Epithelial cell of prostate (primary cell): ENCODE measurements around the gene EDRF1.

Experiments
- DNase-seq: peaks from one replicate; pipeline ENCODE4 v3.0.0-alpha.2; 2011; ENCODE audit warnings: low read depth, low spot score
- H3K27ac ChIP-seq: fragments of 450-650 bp; 2 replicates; pipeline ENCODE4 v1.5.1; 2017; ENCODE audit warnings: mild to moderate bottlenecking

Gene EDRF1

DNA sequence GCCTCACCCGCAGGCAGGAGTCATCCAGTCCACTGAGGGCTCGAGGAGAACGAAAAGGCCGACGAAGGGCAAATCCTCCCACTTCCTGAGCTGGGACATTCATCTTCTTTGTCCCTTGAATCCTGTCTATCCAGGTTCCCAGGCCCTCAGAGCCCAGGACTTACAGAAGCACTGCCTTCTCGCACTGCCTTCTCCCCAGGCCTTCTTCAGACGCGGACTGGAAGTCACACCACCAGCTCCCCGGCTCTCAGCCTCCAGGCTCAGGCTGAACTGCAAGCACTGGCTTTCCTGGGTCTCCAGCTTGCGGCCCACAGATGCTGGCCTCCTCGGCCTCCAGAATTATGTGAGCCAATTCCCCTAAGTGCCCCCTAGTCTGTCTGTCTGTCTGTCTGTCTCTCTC lies 62.5 kb downstream of the EDRF1 start:
- H3K27ac ChIP-seq, result no peak overlapping the region
- no peak for DNase-seq

DNA sequence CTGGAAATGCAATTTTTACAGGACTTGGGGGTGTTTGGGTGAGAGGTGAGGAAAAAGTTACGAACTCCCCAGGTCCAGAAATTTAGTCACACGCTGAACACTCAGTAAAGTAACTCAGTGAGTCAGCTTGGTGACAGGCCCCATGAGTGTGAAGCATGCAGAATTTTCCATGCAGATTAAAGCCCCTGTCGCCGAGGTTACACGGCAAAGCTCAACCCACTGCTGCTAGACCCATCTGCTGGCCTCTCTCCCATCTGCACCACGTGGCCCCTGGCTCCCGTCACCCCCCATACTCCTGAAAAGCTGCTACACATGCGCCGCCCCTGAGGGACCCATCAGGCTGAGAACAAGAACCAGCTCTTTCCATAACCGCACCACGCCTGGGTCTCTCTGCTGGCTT lies 63.1 kb downstream of the EDRF1 start:
- H3K27ac ChIP-seq, result no peak overlapping the region
- DNase-seq, result no peak

DNA sequence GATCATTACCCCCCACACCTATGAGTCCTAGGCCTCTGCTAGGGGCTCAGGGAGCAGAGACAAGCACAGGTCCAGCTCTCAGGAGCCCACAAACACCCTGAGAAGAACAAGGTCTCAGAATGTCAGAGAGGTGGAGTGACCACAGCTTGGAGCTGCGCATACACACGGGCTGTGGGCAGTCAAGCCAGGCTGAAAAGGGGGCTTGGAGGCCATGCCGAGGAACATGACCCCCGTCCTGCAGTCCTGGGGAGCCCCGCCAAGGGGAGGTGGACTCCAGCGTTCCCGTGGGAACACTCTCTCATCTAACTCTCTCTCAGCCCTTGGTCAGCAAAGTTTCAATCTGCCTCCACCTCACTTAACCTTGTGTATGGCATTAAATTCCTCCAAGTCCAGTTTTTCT lies 63.9 kb downstream of the EDRF1 start:
- no peak overlapping the region for H3K27ac ChIP-seq
- no peak for DNase-seq

DNA sequence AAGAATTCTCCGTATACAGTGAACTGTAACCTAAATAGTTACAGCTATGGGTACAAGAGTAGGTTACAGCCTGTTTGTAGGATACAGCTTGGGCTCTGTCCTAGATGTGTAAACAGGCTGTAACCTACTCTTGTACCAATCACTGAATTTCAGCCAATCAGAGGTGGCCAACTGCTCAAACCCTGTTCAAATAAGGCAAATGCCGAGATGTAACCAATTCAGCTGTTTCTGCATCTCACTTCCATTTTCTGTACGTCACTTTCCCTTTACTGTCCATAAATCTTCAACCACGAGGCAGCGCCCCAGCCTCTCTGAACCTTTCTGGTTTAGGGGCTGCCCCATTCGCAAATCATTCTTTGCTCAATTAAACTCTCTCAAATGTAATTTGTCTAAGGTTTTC lies 64.4 kb downstream of the EDRF1 start:
- no peak for DNase-seq

DNA sequence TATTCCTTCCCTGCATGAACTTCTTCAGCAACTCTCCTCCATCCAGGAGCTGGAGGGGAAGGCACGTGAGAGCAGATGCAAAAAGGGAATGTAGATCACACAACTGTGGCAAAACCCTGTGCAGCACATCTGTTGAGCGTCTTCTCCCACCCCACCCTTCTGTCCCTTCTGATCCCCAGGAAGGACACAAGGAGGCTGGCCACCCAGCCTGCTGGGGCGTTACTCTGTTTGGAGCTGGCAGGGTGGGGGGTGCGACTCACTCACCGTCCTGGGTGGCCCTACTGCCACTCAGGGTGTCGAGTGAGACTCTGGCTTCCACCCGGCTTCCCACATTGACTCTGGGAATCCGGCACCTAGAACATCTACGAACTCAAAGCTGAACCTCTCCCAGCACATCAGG lies 66.3 kb downstream of the EDRF1 start:
- DNase-seq, result no peak
- no peak overlapping the region for H3K27ac ChIP-seq

More for the DNA sequence above, 64.4 kb downstream of the EDRF1 start:
- no peak overlapping the region for H3K27ac ChIP-seq

DNA sequence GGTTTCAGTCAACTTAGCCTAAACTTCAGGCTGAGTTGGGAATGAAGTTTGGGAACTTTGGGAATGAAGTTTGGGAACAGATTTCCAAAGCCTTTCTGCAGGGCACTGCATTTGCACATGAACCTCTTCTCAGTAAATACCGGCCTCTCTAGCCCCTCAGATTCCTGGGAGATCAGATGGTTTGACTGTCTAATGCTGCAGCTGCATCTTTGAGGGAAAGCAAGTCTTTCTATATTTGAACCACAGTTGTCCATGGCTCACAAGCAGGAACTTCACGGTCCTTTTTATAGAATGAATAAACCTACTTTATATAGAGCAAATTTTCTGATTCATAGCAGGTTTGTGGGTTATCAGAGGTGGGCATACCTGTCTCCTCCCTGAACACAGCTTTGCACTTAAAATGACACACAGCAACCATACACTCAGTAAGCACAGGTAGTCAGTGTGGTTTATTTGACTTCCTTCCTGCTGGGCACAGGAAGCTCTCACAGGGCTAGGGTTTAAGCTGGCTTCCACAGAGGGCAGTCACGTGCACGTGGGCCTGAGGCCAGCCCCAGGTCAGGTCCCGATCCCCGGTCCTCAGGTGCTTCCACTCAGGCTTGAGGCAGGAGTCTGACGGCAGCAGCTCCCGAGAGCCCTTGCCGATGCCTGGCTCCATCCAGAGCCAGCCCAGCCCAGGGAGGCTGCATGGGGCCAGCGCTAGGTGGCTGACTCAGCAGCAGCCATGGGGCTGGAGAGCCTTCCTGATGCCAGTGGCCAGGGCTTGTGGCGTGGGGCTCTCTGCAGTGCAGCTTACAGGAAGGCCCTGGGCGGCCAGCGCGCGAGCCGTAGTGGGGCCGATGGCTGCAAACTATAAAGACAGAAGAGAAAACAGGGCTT lies 68.9 kb downstream of the EDRF1 start:
- no peak overlapping the region for H3K27ac ChIP-seq
- no peak for DNase-seq

DNA sequence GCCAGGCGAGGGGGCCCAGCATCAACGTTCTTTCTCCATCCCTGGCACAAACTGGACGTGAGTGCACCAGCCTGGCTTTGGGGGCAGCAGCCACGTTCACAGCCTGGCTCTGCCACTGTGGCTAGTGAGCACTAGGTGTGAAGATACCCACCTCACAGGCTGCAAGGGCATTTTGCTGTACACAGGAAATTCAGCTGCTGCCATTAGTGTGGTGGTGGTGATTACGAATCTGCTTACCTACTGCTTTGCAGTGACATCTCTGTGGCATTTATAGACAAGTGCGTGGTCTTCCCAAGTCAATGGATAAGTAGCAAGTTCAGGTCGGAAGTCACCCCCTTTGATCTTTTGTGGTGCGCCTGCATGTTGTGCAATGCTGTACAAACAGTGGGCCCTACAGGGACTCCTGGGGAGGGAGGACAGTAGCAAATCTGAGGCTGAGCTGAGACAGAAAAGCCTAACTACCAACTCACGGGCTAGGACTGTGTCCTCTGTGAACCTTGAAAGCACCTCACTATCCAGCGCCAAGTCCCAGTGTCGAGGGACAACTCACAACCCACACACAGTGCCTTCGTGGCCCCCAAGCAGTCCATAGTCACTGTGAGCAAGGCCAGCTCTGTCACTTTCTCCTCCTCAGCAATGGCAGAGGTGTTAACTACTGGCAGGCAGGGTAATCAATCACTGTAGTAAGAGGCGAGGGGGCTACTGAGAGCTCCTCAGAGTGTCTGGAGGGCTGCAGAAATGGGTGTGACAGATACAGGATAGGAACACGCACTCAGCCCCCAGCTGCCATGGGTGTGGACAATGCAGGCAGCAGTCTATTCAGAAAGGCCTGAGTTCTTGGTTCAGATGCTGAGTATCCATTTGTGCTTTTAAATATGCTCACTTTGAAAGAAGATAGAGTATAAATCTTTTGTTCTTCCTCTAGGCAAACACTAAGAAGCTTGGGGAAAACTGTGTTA lies 73.1 kb downstream of the EDRF1 start:
- no peak overlapping the region for H3K27ac ChIP-seq
- DNase-seq, result no peak

DNA sequence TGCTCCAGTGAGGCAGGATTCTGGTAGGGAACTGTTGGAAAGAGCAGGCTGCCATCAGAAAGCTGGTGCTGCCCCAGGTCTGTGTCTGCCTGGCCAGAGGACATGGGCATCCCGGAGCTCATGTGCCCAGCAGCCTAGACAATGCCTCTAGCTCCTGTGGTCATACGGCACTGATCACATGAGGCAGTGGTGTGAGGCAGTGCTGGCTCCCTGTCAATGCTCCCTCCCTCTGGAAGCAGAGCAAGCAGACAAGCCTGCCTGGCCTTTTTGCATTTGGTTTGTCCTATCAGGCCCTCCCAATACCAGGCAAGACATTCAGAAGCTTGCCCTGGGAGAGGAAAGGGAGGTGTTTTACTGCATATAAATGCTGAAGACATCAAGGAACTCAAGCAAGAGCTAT lies 75.6 kb downstream of the EDRF1 start:
- H3K27ac ChIP-seq, result no peak overlapping the region
- DNase-seq, result no peak

DNA sequence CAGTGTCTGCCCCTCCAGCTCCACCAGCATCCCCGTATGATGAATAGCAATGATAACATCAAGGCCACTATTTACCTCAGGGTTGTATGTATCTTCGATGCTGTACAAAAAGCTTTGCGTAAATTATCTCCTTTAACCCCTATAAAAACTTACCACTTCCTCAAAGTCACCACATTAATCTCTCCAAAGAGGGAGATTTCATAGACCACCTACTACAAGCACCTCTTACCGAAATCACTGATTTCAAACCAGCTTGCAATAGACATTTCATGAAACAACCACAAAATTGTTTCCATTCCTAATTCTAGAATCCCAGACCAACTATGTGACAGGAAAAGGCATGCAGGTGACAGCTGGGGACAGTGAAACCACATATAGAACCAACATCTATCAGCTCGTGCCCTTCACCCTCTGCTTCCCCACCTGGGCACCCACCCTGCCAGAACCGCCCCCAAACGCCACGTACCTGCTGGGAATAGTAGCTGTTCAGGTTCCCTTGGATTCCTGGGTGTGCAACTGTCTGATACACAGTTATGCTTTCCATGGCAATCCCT lies 76.2 kb downstream of the EDRF1 start:
- no peak for DNase-seq
- no peak overlapping the region for H3K27ac ChIP-seq

DNA sequence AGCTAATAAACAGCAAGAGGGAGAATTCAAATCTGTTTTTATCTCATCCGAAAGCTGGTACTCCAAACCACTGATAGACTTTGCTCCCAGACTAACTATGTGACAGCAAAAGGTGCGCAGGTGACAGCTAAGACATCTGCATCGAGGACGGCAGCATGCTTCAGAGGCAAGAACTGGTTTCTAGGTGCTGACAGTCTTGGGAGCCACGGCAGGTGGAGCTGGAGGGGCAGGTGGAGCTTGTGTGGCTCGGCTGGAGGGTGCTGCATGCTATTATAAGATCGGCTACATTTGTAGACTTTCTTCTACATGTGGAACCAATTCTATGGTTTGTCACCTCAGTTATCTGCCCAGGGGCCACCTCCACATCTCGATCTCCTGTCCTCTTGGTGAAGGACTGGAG lies 77.9 kb downstream of the EDRF1 start:
- H3K27ac ChIP-seq, result no peak overlapping the region
- DNase-seq, result no peak

DNA sequence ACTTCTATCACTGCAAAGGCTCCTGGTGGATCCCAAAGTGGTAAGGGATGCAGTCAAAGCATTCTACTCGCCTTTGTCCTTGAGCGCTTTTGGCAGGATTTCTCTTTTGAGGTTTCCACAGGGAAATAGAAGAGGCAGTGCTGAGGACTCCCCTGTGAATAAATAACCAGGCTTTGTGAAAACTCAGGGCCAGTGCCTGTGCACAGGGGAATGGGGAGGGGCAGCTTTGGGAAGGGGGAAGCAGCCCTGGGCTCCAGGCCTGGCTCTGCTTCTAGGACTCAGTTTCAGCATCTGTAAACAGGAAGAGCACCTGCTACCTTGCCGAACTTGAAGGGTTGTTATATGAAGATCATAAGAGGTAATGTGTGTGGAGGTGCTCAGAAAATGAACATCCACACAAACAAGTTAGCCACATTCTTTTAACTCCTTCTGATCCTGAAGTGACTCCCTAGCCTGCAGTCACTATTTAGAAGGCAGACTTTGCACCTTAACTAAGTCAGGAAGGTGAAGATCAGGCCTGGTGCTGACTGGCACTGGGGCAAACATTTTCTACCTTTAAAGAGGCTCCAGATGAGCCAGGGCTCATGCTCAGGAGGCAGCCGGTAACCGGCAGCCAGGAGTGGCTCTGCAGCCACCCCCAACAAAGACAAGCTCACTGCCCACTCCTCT lies 78.6 kb downstream of the EDRF1 start:
- no peak overlapping the region for H3K27ac ChIP-seq
- DNase-seq, result no peak

DNA sequence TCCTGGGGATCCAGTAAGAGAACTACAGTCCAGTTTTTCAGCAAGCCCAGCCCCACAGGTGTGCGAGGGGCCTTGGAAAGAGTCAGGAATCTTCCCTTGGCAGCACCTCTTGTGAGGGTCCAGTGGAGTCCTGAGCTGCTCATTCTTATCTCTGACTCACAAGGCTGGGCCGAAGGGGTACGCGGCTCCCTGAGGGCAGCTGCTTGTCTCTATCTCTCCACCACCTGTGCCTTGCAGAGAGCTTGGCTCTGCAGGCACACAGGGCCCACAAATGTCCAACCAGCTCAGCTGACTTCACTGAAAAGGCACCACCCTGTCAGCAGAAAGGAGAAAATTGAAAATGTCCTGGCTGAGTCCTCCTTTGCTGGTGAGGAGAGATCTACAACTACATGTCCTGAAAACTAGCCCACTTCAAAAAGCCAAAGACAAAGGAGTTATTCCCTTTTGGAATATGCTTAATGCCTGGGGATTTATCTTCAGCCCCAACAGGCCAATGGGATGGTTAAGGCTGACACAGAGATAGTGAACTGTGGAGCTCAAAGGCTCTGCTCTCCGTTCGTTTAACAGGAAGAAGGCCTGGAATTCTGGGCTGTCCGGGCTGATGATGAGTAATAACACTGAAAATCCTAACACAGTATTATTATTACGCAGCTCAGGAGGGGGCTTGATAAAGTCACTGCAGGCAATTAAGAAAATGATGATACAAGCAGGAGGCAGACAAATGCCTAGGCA lies 80.1 kb downstream of the EDRF1 start:
- no peak overlapping the region for H3K27ac ChIP-seq
- no peak for DNase-seq

DNA sequence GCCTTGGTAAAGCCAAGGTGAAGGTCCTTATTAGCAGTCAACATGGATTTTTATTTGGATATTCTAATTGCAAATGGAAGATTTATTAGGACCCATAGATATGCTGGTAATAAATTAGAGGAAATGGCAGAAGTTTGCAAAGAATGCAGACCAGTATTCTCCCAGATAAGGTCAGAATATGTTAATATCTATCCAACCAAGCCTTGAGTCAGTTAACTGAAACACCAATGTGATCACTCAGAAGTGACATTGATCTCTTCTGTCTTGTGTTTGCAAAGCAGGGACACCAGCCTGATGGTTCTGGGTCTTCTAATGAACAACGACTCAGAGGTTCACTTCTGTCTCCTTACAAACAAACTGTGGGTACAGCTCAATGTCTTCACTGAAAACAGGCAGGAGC lies 82.1 kb downstream of the EDRF1 start:
- no peak overlapping the region for H3K27ac ChIP-seq
- no peak for DNase-seq

DNA sequence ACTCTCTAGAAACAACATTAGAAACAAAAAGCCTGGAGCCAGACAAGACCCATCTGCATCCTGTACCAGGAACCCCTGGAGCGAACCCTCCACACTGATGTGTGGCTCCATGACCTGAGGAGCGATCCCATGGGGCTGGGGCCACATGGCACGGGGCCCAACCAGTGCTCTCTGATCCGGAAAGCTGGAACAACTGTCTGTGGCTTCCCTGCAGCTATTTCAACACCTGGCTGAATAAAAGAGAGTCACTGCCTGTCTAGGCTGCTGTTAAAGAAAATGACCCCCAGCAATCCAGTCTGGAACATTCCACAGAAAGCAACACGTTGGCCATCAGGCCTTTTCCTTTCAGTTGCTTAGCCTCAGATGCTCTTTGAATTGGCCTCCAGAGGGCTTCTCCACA lies 82.6 kb downstream of the EDRF1 start:
- H3K27ac ChIP-seq, result no peak overlapping the region
- no peak for DNase-seq

DNA sequence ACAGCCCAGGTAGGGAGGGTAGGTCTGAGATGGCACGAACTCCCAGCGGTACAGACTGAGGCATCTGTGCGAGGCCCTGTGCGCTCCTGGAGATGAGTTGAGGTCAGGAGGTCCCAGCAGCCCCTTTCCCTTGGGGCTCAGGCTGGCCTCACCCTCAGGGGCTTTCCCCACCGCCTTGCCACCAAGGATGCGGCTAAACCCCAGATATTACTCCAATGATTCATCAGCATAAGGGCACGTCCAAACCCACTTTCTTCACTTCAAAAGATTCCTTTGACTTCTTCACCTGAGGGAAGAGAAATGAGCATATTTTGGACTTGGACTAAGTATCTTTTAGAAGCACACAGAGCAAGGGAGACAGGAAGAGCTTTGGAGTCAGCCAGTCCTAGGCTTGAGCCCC lies 83.2 kb downstream of the EDRF1 start:
- H3K27ac ChIP-seq, result no peak overlapping the region
- no peak for DNase-seq

DNA sequence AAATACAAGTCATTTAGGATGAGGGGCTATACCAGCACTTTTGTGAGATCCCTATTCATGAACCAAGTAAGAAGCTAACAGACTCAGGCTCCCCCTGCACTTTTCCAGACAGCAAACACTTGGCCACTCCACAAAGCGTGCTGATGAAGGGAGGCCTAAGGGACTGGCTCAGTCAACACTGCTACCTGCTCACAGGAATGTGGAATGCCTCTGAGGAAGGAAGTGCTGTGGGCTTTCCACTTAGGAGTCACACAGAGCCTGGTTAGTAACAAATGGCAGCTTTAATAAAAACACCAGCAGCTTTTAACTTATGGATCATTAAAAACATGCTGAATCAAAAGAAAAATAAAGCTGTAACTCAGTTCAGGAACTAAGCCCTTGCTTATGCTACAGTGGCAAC lies 88.5 kb downstream of the EDRF1 start:
- no peak for DNase-seq
- no peak overlapping the region for H3K27ac ChIP-seq

DNA sequence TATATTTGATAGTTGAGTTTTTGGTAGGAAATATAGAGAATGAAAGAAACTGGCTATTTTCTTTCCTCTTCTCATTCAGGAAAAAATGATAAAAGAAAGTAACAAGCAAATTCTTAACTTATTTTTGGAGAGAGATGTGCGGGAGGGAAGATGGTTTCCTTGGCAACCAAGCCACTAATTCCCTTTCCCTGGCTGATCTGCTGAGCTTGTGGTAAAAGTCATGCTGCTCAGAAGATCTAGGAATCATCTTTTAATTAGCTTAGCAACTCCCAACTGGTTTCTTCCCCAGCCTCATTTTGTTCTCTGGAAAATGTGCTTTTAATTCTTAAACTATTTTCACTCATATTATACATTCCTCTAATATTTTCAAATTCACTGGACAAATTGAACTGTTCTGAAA lies 91.7 kb downstream of the EDRF1 start:
- DNase-seq, result no peak
- H3K27ac ChIP-seq, result no peak overlapping the region

DNA sequence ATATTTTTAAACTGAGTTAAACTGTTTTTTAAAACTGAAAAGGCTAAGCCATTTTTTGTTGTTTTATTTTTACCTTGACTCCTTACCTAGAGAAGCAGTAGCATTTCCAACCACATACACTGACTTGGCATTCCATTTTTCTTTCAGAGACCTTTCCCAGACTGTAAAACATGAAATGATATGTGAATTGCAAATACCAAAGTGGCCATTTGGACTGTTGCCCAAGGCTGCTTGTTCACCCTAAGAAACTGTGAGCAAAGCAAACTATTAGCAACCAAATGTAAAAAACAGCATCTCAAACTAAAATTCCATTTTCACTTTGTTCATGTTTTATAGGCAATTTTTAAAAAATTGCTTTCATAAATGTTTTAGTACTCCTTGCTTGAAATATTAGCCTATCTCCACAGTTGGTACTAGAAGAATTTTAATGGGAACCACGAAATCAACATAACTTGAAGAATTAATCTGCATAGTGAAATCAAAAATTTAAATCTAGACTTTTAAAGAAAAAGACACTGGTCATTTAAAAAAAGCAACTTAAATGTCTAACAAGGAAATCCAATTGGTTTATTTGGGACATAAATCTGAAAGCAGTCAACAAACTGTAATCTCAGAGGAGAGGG lies 92.7 kb downstream of the EDRF1 start:
- H3K27ac ChIP-seq, result no peak overlapping the region
- no peak for DNase-seq
